ENCODE data around the gene ARF6. TPM values are rescaled to one million over a fixed set of nuclear protein-coding genes. Genes with fewer than 3 reads are reported as not detected.
A peak's percentile ranks its signal among the peaks of the same experiment; 100 is the strongest.

The ARF6 gene
- 12.1 and 12.2 TPM in 2 replicates for total RNA-seq (2011; cell fraction: chromatin; rRNA removed; ENCODE audit: low replicate concordance)
- 9.1 and 10.3 TPM in 2 replicates for total RNA-seq (2011; cell fraction: nucleolus; rRNA removed)
- 11.2 and 16.2 TPM in 2 replicates for total RNA-seq (2011; cell fraction: nucleoplasm; rRNA removed)
- total RNA-seq (2014; rRNA removed) (24.9 and 29.9 TPM in 2 replicates), total RNA-seq (2014; rRNA removed; fragmentation: Illumina TruSeq; extraction: Trizol) (18.5 and 19.2 TPM in 2 replicates), total RNA-seq (2015; rRNA removed; fragmentation: Illumina TruSeq; extraction: Trizol) (22.8 and 23.3 TPM in 2 replicates), total RNA-seq (2021) (33.6 and 35.2 TPM in 2 replicates), polyA plus RNA-seq (2011; rRNA removed) (14.2 and 16.3 TPM in 2 replicates), polyA plus RNA-seq (2014; fragmentation: Illumina TruSeq; extraction: Trizol) (25.7 and 28.8 TPM in 2 replicates), polyA plus RNA-seq (2014; fragmentation: Nextera tagmentation; extraction: Ambion mirVana) (10 to 100 TPM; 15.3 to 32.5 TPM), polyA plus RNA-seq (2014; rRNA removed) (23.6 and 27.1 TPM in 2 replicates), polyA minus RNA-seq (2011; rRNA and poly(A)+ RNA removed) (17.7 and 17.9 TPM in 2 replicates), Bru-seq, nascent RNA (percentile 98 among the genes with signal in this experiment), BruChase-seq, experiment 1, labeled RNA remaining after a 2-hour chase (percentile 98 among the genes with signal in this experiment), BruChase-seq, experiment 2, labeled RNA remaining after a 6-hour chase (percentile 99 among the genes with signal in this experiment)
- 9.6 and 14.5 TPM in 2 replicates for polyA plus RNA-seq (2011; cell fraction: cytosol; rRNA removed)
- 11.4 and 14.0 TPM in 2 replicates for polyA plus RNA-seq (2011; cell fraction: nucleus; rRNA removed)
- 28.6 and 33.5 TPM in 2 replicates for polyA plus RNA-seq (2012)
- 11.6 and 12.2 TPM in 2 replicates for polyA minus RNA-seq (2011; cell fraction: cytosol; rRNA and poly(A)+ RNA removed)
- 9.0 and 14.4 TPM in 2 replicates for polyA minus RNA-seq (2011; cell fraction: nucleus; rRNA and poly(A)+ RNA removed)
- long read RNA-seq, experiment 1, transcript ARF6-201 (2 exons, 3,865 nt), result major isoform, 363 of 643 reads
- long read RNA-seq, experiment 1, partial matches to known transcripts, result 0 of 643 reads
- long read RNA-seq, experiment 1, other reads (novel, unspliced or antisense), result 280 of 643 reads
- long read RNA-seq, experiment 2, transcript ARF6-201 (2 exons, 3,865 nt), result major isoform, 12 of 48 reads
- long read RNA-seq, experiment 2, partial matches to known transcripts, result 0 of 48 reads
- long read RNA-seq, experiment 2, other reads (novel, unspliced or antisense), result 36 of 48 reads
- long read RNA-seq, experiment 3, transcript ARF6-201 (2 exons, 3,865 nt), result major isoform, 5 of 19 reads
- long read RNA-seq, experiment 3, partial matches to known transcripts, result 0 of 19 reads
- long read RNA-seq, experiment 3, other reads (novel, unspliced or antisense), result 14 of 19 reads

DNA sequence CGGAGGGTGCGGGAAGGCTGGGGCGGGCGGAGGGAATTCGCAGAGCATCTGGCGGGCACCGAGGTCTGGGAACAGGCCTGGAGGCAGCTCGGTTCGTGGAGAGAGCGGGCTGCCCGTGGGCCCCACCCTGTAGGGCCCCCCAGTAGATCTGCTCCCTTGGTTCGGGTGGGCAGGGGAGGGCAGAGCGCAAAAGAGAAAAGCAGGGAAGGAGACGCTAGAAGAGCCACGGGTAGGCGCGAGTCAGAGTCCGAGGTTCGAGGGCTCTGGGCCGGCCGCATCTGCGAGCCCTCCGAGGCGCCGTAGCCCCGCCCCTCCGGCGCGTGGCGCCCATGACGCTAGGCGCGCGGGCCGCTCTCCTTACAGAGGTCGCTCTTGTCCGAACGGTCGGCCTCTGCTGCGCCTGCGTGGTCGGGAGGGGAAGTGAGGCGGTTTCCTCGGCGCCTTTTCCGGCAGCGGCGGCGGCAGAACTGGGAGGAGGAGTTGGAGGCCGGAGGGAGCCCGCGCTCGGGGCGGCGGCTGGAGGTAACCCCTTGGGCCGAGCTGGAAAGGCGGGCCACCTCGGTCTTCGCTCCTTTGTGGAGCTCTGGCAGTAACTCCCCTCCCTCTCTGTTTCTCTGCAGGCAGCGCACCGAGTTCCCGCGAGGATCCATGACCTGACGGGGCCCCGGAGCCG, at the start of gene ARF6:
Gene ARF6, plus strand, starts transcription at position 447 of the 673 bp plus-strand sequence. CDS start 655 bp downstream, outside the sequence.
- no peaks in the 10 kb centered on the region for H3K9me3 ChIP-seq (replicated peaks; ENCODE audit: control insufficient read depth, insufficient read depth, low read depth, low read length)
- H2AFZ ChIP-seq (ENCODE audit: low read depth, low read length), result peak within 1 kb of the TSS; percentile 83
- H3K9ac ChIP-seq (ENCODE audit: insufficient read depth in 1 of 2, low read depth in 2 of 2, low read length in 2 of 2), result peak within 1 kb of the TSS; percentile 87 to 99
- no TSS peak for BruUV-seq (replicated peaks)
- ATAC-seq (peak; percentile 82), DNase-seq (ENCODE audit: extremely low read depth in 1 of 4, low spot score in 3 of 4) (peak; percentile 87 to 96 (median 90)), FAIRE-seq (peak; percentile 89)
- H3K9me1 ChIP-seq (ENCODE audit: control insufficient read depth, insufficient read depth, low read length), result no peaks in the 10 kb centered on the region
- H3K36me3 ChIP-seq (ENCODE audit: control insufficient read depth, insufficient read depth, low read length), result peaks cover 26% of the 10 kb centered on the region
- H3K27ac ChIP-seq (ENCODE audit: extremely low read depth, low read depth, low read length), result peak within 1 kb of the TSS; percentile 95
- H3K79me2 ChIP-seq (ENCODE audit: control insufficient read depth, insufficient read depth, low read length), result peaks cover 57% of the 10 kb centered on the region
- ChIA-PET CTCF (ENCODE audit: low intra/inter-chr PET ratio) (interaction anchor here (0.6 kb wide), 1 partner anchor 212 kb away, joined by 3 read pairs; no protein-coding TSS in a partner anchor), POLR2A (interaction anchor here (0.6 to 2.2 kb wide), 6 partner anchors 10 to 220 kb away, joined by 3 to 12 read pairs (median 4); no protein-coding TSS in a partner anchor)
- peaks cover 2 to 9% of the 10 kb centered on the region in 2 experiments; a peak in 4 of 5 replicates for H3K4me1 ChIP-seq (replicated peaks in 1 of 2; ENCODE audit: control insufficient read depth in 2 of 2, insufficient read depth in 2 of 2, low read length in 2 of 2)
- peak within 1 kb of the TSS; percentile 75 for H3K4me3 ChIP-seq
- under 1% methylated on average over 40 of the region's 66 CpGs for whole genome bisulfite sequencing (ENCODE audit: insufficient coverage, low coverage, missing lambda C conversion rate)
- peak within 1 kb of the TSS; percentile 92 for H3K4me2 ChIP-seq (ENCODE audit: insufficient read depth, low read length)
- in situ Hi-C loops (cut with MboI) (no loop called here), intact Hi-C loops (cut with micrococcal nuclease) (loop anchor here (2.0 kb wide), 2 partner anchors 30 to 108 kb away; no protein-coding TSS in a partner anchor)
- H4K20me1 ChIP-seq (replicated peaks; ENCODE audit: control insufficient read depth, insufficient read depth, low read length), result peaks cover 12% of the 10 kb centered on the region; the same call in 1 of the 2 replicates
- no peaks in the 10 kb centered on the region for H3K27me3 ChIP-seq (ENCODE audit: control insufficient read depth in 2 of 2, insufficient read depth in 2 of 2, low read length in 2 of 2)
- TF ChIP-seq, protein P1, sequence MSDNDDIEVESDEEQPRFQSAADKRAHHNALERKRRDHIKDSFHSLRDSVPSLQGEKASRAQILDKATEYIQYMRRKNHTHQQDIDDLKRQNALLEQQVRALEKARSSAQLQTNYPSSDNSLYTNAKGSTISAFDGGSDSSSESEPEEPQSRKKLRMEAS (CRISPR knock-in tag; IDR thresholded peaks at IDR 0.05), result peak; percentile 77
- TF ChIP-seq BRD9 (IDR thresholded peaks at IDR 0.05; ENCODE audit: low read depth, partially characterized antibody) (no peak), FOSL1 (tag; conservative IDR thresholded peaks at IDR 0.05) (peak; percentile 20; the same call in 1 of the 2 replicates), ETV1 (tag; conservative IDR thresholded peaks at IDR 0.05; ENCODE audit: low read depth) (peak; percentile 39; the same call in 1 of the 2 replicates), PHF20 (IDR thresholded peaks at IDR 0.05; ENCODE audit: partially characterized antibody) (no peak), SUPT5H (IDR thresholded peaks at IDR 0.05) (peak; percentile 87), ARNT (IDR thresholded peaks at IDR 0.05) (no peak)
- TF ChIP-seq, protein P2, sequence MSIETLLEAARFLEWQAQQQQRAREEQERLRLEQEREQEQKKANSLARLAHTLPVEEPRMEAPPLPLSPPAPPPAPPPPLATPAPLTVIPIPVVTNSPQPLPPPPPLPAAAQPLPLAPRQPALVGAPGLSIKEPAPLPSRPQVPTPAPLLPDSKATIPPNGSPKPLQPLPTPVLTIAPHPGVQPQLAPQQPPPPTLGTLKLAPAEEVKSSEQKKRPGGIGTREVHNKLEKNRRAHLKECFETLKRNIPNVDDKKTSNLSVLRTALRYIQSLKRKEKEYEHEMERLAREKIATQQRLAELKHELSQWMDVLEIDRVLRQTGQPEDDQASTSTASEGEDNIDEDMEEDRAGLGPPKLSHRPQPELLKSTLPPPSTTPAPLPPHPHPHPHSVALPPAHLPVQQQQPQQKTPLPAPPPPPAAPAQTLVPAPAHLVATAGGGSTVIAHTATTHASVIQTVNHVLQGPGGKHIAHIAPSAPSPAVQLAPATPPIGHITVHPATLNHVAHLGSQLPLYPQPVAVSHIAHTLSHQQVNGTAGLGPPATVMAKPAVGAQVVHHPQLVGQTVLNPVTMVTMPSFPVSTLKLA (conservative IDR thresholded peaks at IDR 0.05), result peak; percentile 82 to 88
- TF ChIP-seq, protein P3, sequence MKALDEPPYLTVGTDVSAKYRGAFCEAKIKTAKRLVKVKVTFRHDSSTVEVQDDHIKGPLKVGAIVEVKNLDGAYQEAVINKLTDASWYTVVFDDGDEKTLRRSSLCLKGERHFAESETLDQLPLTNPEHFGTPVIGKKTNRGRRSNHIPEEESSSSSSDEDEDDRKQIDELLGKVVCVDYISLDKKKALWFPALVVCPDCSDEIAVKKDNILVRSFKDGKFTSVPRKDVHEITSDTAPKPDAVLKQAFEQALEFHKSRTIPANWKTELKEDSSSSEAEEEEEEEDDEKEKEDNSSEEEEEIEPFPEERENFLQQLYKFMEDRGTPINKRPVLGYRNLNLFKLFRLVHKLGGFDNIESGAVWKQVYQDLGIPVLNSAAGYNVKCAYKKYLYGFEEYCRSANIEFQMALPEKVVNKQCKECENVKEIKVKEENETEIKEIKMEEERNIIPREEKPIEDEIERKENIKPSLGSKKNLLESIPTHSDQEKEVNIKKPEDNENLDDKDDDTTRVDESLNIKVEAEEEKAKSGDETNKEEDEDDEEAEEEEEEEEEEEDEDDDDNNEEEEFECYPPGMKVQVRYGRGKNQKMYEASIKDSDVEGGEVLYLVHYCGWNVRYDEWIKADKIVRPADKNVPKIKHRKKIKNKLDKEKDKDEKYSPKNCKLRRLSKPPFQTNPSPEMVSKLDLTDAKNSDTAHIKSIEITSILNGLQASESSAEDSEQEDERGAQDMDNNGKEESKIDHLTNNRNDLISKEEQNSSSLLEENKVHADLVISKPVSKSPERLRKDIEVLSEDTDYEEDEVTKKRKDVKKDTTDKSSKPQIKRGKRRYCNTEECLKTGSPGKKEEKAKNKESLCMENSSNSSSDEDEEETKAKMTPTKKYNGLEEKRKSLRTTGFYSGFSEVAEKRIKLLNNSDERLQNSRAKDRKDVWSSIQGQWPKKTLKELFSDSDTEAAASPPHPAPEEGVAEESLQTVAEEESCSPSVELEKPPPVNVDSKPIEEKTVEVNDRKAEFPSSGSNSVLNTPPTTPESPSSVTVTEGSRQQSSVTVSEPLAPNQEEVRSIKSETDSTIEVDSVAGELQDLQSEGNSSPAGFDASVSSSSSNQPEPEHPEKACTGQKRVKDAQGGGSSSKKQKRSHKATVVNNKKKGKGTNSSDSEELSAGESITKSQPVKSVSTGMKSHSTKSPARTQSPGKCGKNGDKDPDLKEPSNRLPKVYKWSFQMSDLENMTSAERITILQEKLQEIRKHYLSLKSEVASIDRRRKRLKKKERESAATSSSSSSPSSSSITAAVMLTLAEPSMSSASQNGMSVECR (CRISPR knock-in tag; IDR thresholded peaks at IDR 0.05), result no peak

All from K562 (cell line).